Medulla oblongata (tissue), 1 donor: ENCODE measurements around the gene U2AF1L4.

Experiments used
- DNase-seq: peaks from one replicate; pipeline ENCODE4 v3.0.0-alpha.2; 2015; ENCODE audit errors: extremely low spot score

The U2AF1L4 gene

GRCh38 chr19:35757231-35757748, 12.1 kb upstream of the U2AF1L4 start:
- DNase-seq = peak; percentile 66

DNA sequence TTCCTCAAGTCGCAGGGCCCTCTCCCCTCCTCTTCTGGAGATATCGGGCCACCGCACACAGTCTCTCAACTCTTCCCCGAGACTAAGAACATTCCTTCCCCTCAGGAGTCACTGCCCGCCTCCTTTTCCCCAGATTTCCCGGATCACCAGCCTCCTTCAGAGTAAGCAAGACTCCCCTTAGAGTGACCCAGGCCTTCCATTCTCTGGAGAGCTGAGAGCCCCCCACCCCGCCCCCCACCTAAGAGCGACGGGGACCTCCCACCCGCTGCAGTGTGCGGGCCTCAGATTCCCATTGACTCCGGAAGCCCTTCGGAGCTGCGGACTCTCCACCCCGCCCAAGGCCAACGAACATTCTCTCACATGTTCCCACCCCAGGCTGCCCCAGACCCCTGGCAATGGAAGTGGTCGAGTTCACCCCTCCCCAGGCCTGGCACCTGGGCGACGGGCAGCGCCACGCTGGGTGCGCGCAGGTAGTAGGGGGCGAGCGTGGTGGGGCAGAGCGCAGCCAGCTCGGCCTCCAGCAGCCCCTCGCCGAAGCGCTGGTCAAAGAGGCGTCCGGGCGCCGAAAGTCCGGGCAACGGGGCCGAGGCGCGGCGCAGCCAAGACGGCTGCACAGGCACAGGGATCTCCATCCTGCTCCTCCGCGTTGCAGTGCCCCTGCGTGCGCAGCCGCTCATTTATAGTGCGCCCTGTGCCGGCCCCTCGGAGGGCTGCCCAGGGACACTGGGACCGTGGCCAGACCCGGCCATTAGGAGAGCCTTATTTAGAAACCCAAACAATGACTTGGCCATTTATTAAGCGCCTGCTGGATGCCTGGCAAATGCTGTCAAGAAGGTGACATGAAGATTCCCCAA, 11.4 kb upstream of the U2AF1L4 start, which contains the start of gene HSPB6:
Gene HSPB6, minus strand, starts transcription at position 653 of the 854 bp plus-strand sequence. Its CDS starts 21 bp downstream, at position 632.
- DNase-seq = peak; percentile 48

DNA sequence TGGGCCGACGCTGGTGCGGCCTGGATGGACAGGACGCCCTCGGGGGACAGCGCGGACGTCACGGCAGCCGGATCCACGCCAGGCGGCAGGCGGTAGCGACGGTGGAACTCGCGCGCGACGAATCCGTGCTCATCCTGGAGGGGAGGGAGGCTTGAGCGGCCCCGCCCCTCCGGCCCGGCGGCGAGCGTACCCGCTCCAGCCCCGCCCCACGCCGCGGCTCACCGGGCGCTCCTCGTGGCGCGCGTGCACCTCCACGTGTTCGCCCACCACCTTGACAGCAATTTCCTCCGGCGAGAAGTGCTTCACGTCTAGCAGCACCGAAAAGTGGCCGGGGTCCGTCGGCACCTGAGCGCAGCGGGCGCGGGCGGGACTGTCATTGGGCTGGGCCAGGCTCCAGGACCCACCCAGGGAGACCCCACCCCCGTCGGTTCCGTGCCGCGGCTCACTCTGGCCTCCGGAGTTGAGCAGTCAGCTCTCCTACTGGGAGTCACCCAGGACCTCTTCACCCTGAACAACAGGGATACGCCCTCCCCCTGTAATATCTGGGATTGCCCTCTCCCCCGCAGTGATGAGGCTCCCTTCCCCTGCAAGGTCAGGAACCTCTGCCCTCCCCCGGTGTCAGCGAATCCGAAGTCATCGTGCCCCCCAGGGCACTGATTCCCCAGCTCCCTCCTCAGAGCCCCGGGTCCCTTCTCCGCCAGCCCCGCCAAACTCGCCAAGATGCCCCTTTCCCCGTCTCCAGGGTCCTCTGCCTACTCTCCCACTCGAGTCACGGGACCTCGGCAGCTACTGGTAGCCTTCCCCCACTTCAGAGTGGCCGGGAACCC, 10.5 kb upstream of the U2AF1L4 start:
- DNase-seq = no peak

DNA sequence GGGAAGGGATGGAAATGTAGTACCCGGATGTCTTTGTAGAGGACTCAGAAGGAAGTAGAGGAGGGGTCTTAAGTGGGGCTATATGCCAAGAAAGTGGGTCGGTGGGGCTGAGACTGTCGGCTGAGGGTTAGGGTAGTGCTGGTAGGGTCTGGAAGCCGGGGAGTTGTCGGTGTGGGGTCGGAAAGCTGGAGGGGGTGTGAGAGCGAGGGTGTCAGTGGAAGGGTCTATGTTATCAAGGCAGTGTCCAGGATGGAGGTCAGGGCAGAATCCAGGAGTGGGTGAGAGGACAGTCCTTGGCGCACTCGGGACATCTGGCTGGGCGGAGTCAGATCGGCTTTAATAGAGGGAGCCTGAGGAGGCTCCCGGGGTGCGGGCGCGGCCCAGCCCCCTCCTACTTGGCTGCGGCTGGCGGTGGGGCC, 9.9 kb upstream of the U2AF1L4 start:
- DNase-seq = no peak

DNA sequence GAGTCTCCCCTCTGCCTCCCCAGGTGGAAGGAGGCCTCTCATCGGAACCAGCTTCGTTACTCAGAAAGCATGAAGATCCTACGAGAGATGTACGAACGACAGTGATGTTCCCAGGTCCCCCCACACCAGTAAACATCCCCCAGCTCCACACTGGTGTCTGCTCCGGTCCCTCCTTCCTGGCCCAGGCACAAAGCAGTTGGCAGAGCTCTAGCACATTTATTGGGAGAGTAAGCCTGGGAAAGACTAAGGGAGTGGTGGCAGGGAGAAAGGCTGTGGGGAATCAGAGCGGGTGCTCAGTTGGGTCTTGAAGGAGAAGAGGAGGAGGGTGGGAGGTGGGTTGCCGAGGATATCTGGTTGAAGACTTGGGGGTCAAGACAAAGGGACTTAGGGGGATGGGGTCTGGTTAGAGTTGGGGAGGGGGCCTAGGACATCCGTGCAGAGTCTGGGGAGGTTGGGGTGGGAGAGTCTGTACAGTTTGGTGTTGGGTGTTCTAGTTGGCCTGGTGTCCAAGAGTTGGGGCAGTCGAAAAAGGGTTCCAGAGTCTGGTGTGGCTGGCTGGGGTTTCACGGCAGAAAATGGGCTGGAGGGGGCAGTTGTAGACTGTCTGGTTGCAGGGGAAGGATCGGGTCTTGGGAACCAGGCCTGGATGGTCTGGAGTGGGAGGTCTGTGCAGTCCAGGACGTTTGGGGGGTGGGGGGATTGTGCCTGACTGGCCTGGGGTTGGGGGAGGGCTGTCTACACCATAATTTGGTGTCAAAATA, 9.3 kb upstream of the U2AF1L4 start:
- no peak for DNase-seq

DNA sequence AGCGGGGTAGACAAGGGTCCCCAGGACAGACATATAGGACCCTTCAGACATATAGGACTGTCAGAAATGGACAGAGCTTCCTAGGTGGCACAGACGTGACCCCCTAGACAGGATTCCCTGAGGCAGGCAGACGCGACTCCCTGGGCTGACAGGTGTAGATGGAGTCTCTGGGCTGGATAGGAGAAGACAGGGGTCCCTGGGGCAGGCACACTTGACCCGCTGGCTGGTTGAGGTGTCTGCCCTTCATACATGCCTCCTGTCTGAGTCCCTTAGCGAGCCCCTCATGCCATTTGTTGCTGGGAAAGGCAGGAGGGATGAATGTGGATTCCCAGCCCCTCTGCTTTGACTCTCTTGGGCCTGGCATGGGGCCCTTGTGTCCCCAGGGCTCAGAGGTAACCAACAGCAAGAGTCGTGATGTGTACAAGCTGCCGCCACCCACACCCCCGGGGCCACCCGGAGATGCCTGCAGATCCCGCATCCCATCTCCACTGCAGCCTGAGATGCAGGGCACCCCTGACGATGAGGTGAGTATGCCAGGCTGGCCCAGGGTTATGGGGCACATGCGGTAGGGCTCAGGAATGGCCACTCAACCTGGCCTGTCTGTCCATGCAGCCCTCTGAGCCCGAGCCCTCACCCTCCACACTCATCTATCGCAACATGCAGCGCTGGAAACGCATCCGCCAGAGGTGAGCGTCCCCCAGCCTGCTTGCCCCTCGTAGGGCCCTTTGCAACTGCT, 8.6 kb upstream of the U2AF1L4 start:
- no peak for DNase-seq

DNA sequence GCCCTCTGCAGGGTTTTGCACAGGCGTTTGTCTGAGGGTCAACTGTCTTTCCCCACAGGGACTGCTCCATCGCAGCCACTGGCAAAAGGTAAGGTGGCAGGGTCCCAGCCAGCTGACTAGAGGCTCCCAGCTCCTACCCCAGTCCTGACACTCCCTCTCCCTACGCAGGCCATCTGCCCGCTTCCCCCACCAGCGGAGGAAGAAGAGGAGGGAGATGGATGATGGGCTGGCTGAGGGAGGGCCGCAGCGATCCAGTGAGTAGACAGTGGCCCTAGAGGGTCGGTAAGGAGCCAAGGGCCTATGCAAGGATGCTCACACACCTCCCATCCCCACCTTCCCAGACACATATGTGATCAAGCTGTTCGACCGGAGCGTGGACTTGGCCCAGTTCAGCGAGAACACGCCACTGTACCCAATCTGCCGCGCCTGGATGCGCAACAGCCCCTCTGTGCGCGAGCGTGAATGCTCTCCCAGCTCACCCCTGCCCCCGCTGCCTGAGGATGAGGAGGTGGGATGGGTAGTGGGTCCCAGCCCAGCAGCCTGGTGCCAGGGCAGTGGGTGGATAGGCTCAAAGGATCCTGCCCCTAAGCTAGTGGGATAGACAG, 7.6 kb upstream of the U2AF1L4 start:
- DNase-seq = no peak

DNA sequence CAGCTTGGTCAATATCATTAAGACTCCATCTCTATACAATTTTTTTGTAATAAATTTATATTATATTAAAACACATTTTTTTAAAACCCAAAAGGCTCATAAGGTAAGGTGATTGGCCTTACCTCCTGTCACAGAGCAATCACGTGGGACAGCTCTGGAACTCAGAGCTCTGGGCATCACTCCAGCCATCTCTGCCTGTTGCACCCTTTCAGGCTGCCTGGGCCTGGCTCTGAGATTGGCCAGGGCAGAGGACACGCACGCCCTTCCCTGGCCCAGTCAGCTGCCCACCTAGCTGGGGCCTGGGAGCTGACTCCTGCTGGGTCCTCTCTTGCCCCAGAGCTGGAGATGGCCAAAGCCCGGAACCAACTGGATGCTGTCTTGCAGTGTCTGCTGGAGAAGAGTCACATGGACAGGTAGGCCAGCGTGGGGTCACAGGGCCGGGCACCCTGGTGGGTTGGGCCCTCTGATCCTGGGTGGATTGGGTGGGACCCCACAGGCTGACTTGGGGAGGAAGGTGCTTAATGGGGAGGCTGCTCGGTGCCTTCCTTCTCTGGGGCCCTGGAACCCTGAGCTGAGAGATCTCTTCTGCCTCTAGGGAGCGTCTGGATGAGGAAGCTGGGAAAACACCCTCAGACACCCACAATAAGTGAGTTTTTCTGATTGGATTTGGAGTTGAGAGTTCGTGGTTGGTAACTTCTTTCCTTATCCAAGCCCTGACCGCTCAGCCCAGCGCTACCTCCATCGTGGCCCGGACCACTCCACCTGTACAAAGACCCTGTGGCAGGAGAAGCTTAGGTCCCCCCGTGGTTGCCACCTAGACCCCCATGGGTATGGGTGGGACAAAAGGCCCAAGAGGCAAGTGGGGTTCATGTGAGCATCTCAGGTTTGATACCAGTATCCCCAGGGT, 6.9 kb upstream of the U2AF1L4 start:
- DNase-seq = no peak

DNA sequence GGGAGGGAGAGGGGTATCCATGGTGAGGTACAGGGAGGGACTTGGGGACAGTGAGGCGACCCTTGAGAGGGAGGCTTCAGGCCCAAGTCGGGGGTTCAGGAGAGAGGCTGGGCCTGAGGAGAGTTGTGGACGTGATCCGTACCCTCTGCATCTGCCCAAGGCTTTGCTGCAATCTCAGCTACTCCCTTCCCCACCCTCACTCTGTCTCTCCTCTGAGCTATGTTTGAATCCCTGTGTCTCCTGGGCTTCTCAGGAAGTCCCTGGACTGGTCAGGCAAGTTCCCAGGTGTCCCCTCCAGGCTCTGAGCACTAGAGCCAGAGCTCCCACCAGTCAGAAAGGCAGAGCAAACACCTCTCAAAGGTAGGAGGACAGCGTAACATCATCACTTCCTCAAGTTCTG, 4.9 kb upstream of the U2AF1L4 start:
- DNase-seq = no peak

DNA sequence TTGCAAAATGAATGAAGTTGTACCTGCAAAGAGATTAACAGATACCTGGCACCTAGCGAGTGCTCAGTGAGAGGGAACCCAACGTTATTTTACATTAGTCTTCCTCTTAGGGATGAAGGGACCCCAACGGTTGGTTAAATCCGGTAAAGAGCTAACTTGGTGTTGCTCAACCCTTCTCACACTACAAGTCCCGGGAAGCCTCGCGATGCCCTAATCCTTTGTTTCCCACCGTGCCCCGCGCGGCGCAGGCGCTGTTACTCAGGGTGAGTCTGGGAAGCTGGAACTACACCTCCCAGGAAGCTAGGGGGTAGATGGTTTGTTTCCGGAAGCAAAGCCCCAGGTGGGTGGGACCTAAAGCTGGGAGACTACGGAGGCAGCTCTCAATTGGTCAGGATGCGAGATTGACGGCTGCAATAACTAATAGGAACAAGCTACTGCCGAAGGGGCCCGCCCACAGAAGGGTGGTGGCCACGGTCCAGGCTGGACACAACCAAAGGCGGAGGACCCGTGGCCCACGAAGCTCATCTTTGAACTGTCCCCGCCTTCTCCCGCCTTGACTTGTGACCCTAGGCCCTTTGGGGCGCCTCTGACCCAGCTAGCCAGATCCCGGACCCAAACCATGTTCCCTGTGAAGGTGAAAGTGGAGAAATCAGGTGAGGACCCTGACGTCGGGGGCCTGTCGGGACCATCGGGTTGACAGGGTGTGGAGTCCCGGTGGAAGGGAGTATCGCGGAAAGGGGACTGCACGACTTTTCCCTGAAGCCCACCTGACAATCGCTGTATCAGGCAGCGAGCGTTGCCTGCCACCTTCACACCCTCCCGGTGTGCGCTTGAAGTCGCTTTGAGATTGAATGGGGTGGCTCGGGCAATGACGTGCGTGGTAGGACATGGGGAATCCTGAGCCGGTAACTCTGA, 3.1 kb upstream of the U2AF1L4 start, which contains the start of gene LIN37:
Gene LIN37, plus strand, starts transcription at position 471 of the 915 bp plus-strand sequence. Its CDS starts 149 bp downstream, at position 620.
- peak; percentile 100 for DNase-seq

DNA sequence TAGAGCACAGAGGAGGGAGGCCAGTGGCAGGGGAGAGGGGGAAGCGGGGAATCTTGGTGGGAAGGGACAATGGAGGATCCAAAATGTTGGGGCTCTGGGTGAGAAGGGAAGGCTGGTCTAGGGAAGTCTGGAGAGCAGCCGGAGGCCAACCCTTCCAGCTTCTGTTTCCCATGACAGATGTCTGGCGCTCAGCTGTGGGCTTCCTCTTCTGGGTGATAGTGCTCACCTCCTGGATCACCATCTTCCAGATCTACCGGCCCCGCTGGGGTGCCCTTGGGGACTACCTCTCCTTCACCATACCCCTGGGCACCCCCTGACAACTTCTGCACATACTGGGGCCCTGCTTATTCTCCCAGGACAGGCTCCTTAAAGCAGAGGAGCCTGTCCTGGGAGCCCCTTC, 1.3 kb upstream of the U2AF1L4 start:
- no peak for DNase-seq

DNA sequence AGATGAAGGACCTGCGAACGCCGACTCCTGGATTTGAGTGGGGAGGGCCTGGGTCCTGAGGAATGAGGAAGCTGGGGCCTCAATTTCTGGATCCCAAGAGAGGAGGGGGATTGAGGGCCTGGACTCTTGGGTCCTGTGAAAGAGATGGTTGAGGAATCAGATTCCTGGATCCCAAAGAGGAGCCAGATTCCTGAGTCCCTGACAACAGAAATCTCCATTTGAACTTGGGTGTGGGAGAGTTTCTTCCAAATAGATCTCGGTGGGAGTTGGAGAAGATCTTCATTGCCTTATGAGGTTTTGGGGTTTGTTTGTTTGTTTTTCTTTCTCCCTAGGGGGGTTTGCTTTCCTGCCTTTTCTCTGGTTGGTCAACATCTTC, 857 bp upstream of the U2AF1L4 start:
- DNase-seq = no peak

- peak; percentile 98 for DNase-seq
Observed at GRCh38 chr19:35744430-35745327, 539 bp downstream of the U2AF1L4 start.

DNA sequence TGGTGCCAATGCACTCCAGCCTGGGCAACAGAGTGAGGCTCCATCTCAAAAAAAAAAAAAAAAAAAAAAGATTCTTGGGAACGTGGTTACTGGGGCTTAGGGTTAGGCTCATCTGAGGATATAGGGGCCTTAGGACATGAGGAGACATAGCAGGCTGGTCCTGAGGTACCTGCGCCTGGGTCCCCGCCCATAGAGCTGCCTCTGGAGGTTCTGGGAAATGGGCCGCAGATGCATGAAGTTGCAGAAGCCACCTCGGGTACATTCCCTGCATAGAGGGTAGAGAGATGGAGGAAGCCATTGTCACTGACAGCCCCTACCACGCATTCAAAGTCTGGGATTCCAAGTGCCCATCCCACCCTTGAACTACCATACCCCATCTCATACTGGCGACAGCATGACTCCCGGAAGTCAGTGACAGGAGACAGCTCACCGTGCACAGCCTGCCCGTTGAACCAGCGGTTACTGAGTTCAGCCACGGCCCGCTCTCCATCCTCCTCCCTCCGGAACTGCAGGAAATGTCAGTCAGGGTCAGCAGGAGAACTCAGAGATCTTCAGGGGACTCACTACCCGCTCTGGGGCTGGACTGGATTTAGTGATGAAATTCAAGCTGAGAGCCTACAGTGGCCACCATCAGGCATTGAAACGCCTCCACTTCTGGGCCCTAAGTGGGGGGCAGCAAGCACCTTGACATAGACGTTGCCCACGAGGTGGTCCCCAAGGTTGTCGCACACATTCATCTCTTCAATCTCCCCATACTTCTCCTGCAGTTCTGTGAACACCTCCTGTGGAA, 1.4 kb downstream of the U2AF1L4 start:
- DNase-seq = no peak

DNA sequence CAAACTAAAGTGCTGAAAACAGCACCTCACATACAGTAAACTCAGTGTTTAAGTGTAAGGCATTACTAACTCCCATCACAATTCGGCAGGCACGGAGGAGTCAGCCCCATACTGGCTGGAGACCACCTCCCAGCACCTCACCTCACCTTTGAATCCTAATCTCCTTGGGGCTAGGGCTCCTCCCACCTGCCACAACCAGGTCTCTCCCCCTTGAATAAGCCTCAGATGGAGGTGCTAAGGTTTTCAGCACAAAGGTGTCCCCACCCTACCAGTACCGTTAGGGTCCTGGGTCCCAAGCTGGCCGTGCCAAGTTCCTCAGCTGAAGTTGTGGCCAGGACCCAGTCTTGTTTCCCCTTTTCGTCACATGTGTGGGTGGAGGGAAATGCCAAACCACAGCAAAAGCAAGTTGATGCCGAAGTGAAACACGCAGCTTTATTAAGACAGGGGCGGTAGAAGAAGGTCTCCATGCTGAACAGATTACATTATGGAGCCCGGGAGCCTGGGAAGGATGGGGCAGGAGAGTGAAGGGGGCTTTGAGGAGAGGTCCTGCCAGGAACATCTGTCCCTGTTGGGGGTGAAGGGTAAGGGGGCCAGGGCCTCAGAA, 3.0 kb downstream of the U2AF1L4 start, which contains the start of gene IGFLR1:
Gene IGFLR1, minus strand, starts transcription at position 332 of the 604 bp plus-strand sequence. CDS start 1,272 bp downstream, outside the sequence.
- peak; percentile 77 for DNase-seq

- DNase-seq = no peak
Observed at GRCh38 chr19:35741203-35741515, 4.1 kb downstream of the U2AF1L4 start.
